Measurements from ENCODE around the gene SLC52A1. TPM values are rescaled to one million over a fixed set of nuclear protein-coding genes. Genes with fewer than 3 reads are reported as not detected.
A peak's percentile ranks its signal among the peaks of the same experiment; 100 is the strongest.

The SLC52A1 gene
- total RNA-seq, 1 donor = 0.43 TPM

- no peak for TF ChIP-seq CTCF (IDR thresholded peaks at IDR 0.05; ENCODE audit: insufficient read depth, low read depth, low read length)
- no peak overlapping the region for H3K4me3 ChIP-seq (ENCODE audit: low read depth, low read length)
- DNase-seq (ENCODE audit: low read depth) = no peak
Observed at GRCh38 chr17:5065227-5065744, 30.1 kb upstream of the SLC52A1 start.

- no peak for DNase-seq (ENCODE audit: low read depth)
- no peak for TF ChIP-seq CTCF (IDR thresholded peaks at IDR 0.05; ENCODE audit: insufficient read depth, low read depth, low read length)
- H3K4me3 ChIP-seq (ENCODE audit: low read depth, low read length) = no peak overlapping the region
Observed at GRCh38 chr17:5055543-5055942, 20.3 kb upstream of the SLC52A1 start.

- no peak for TF ChIP-seq CTCF (IDR thresholded peaks at IDR 0.05; ENCODE audit: insufficient read depth, low read depth, low read length)
- H3K4me3 ChIP-seq (ENCODE audit: low read depth, low read length) = no peak overlapping the region
- peak; percentile 93 for DNase-seq (ENCODE audit: low read depth)
Observed at GRCh38 chr17:5050278-5050677, 15.1 kb upstream of the SLC52A1 start.

GRCh38 chr17:5049314-5049841, 14.2 kb upstream of the SLC52A1 start:
- no peak overlapping the region for H3K4me3 ChIP-seq (ENCODE audit: low read depth, low read length)
- peak; percentile 45 for DNase-seq (ENCODE audit: low read depth)
- no peak for TF ChIP-seq CTCF (IDR thresholded peaks at IDR 0.05; ENCODE audit: insufficient read depth, low read depth, low read length)

- peak; percentile 68 for DNase-seq (ENCODE audit: low read depth)
- TF ChIP-seq CTCF (IDR thresholded peaks at IDR 0.05; ENCODE audit: insufficient read depth, low read depth, low read length) = no peak
Observed at GRCh38 chr17:5047446-5047845, 12.2 kb upstream of the SLC52A1 start.

GRCh38 chr17:5045496-5045895, 10.3 kb upstream of the SLC52A1 start:
- no peak overlapping the region for H3K4me3 ChIP-seq (ENCODE audit: low read depth, low read length)
- no peak for TF ChIP-seq CTCF (IDR thresholded peaks at IDR 0.05; ENCODE audit: insufficient read depth, low read depth, low read length)
- DNase-seq (ENCODE audit: low read depth) = no peak

More at GRCh38 chr17:5047446-5047845, 12.2 kb upstream of the SLC52A1 start:
- no peak overlapping the region for H3K4me3 ChIP-seq (ENCODE audit: low read depth, low read length)

- no peak overlapping the region for H3K4me3 ChIP-seq (ENCODE audit: low read depth, low read length)
- no peak for DNase-seq (ENCODE audit: low read depth)
- no peak for TF ChIP-seq CTCF (IDR thresholded peaks at IDR 0.05; ENCODE audit: insufficient read depth, low read depth, low read length)
Observed at GRCh38 chr17:5044630-5045029, 9.4 kb upstream of the SLC52A1 start.
